ENCODE measurements around the gene RSPO4. TPM values are rescaled to one million over a fixed set of nuclear protein-coding genes. Genes with fewer than 3 reads are reported as not detected.

The RSPO4 gene
- polyA plus RNA-seq, 2 of the 4 experiments (the other 2 are of a cell fraction): not detected

- TF ChIP-seq REST (IDR thresholded peaks at IDR 0.05) (no peak), CBX8 (IDR thresholded peaks at IDR 0.05) (no peak)
These were observed 55.3 kb downstream of the RSPO4 start (continued) for GRCh38 chr20:946826-947225.

GRCh38 chr20:945841-946240 is 56.3 kb downstream of the RSPO4 start:
- POLR2A ChIA-PET: no interaction called here
- FAIRE-seq (no peak), ATAC-seq (no peak), DNase-seq (ENCODE audit: low read depth in 1 of 2, low spot score in 1 of 2) (no peak)
- CTCF ChIA-PET: interaction anchor here (8.6 kb wide), 1 partner anchor 11 kb away, joined by 90 read pairs; no protein-coding TSS in a partner anchor
- Histone ChIP-seq H3K27ac (no peak overlapping the region), H3K4me3 (no peak overlapping the region), H3K9me3 (no peaks in the 10 kb centered on the region), H3K4me2 (no peak overlapping the region), H3K4me1 (no peaks in the 10 kb centered on the region)
- no peak for TF ChIP-seq TFCP2L1 (CRISPR knock-in tag; IDR thresholded peaks at IDR 0.05)
- 61% methylated on average over 13 of the region's 13 CpGs for WGBS (ENCODE audit: missing lambda C conversion rate)

- Histone ChIP-seq H3K4me2 (no peak overlapping the region), H3K9me3 (no peaks in the 10 kb centered on the region), H3K4me3 (no peak overlapping the region), H3K4me1 (no peaks in the 10 kb centered on the region), H3K27ac (no peak overlapping the region)
- 37% methylated on average over 13 of the region's 13 CpGs for WGBS (ENCODE audit: missing lambda C conversion rate)
- ATAC-seq (no peak), DNase-seq (ENCODE audit: low read depth in 1 of 2, low spot score in 1 of 2) (no peak), FAIRE-seq (no peak)
- TF ChIP-seq MYC (IDR thresholded peaks at IDR 0.05; ENCODE audit: borderline replicate concordance, low read length) (no peak), NFE2L2 (conservative IDR thresholded peaks at IDR 0.05; ENCODE audit: low read length) (no peak), MAFK (IDR thresholded peaks at IDR 0.05; ENCODE audit: partially characterized antibody) (no peak), ZC3H11A (IDR thresholded peaks at IDR 0.05) (no peak), CBX8 (IDR thresholded peaks at IDR 0.05) (no peak), RCOR1 (IDR thresholded peaks at IDR 0.05; ENCODE audit: low read depth, low read length) (no peak), CEBPB (IDR thresholded peaks at IDR 0.05) (no peak), REST (IDR thresholded peaks at IDR 0.05) (no peak), USF2 (IDR thresholded peaks at IDR 0.05) (no peak), CBX2 (IDR thresholded peaks at IDR 0.05; ENCODE audit: borderline replicate concordance, low read depth) (no peak), HOXB5 (CRISPR knock-in tag; IDR thresholded peaks at IDR 0.05) (no peak), CHD4 (IDR thresholded peaks at IDR 0.05; ENCODE audit: borderline replicate concordance) (no peak)
- ChIA-PET CTCF (interaction anchor here (0.7 to 8.6 kb wide), 2 partner anchors 11 to 126 kb away, joined by 3 to 90 read pairs; no protein-coding TSS in a partner anchor), POLR2A (no interaction called here)
These were observed 57.2 kb downstream of the RSPO4 start for GRCh38 chr20:944774-945410.

Data from A549 (cell line).